Progenitor cell of endocrine pancreas (in vitro differentiated cells): Measurements from ENCODE around the gene FAM222B. TPM values are rescaled to one million over a fixed set of nuclear protein-coding genes. Genes with fewer than 3 reads are reported as not detected.

Source experiments
- DNase-seq: peaks from one replicate; pipeline ENCODE4 v3.0.0; 2021; ENCODE audit warnings: low spot score; ENCODE audit not compliant: unreplicated experiment
- H3K27ac Mint-ChIP-seq: 2 replicates; pipeline ENCODE4 v1.8.0; 2021; ENCODE audit warnings: mild to moderate bottlenecking, moderate library complexity, mixed read lengths
- H3K27me3 Mint-ChIP-seq: 2 replicates; pipeline ENCODE4 v1.8.0; 2021; ENCODE audit warnings: mixed read lengths
- H3K36me3 Mint-ChIP-seq: 2 replicates; pipeline ENCODE4 v1.8.0; 2022; ENCODE audit warnings: mixed read lengths; ENCODE audit not compliant: insufficient read depth
- H3K4me1 Mint-ChIP-seq: 2 replicates; pipeline ENCODE4 v1.8.0; 2021; ENCODE audit warnings: low read depth, mixed read lengths
- H3K4me3 Mint-ChIP-seq: 2 replicates; pipeline ENCODE4 v1.8.0; 2021; ENCODE audit warnings: low read depth, mild to moderate bottlenecking, moderate library complexity, mixed read lengths
- H3K9me3 Mint-ChIP-seq: 2 replicates; pipeline ENCODE4 v1.8.0; 2021; ENCODE audit warnings: low read depth, mixed read lengths
- total RNA-seq: library from RNA; stranded (reverse); gene quantifications from 2 replicates; pipeline ENCODE4 v1.2.1, GENCODE V29; 2021
- TF ChIP-seq, protein P1 (sequence below): fragments of 200-600 bp; sonication (generic); IDR thresholded peaks from one replicate; pipeline ENCODE4 v1.5.0; 2021; ENCODE audit warnings: antibody characterized with exemption, mild to moderate bottlenecking; ENCODE audit not compliant: unreplicated experiment

Gene FAM222B
- total RNA-seq, 1 donor from 2014 or later: 58.7 TPM

- Mint-ChIP-seq H3K36me3 (peaks cover 14% of the 10 kb centered on the region), H3K27ac (peak overlapping the region; percentile 98), H3K4me1 (peaks cover 31% of the 10 kb centered on the region), H3K27me3 (no peaks in the 10 kb centered on the region), H3K4me3 (peak overlapping the region; percentile 89), H3K9me3 (no peaks in the 10 kb centered on the region)
- TF ChIP-seq, protein P1, sequence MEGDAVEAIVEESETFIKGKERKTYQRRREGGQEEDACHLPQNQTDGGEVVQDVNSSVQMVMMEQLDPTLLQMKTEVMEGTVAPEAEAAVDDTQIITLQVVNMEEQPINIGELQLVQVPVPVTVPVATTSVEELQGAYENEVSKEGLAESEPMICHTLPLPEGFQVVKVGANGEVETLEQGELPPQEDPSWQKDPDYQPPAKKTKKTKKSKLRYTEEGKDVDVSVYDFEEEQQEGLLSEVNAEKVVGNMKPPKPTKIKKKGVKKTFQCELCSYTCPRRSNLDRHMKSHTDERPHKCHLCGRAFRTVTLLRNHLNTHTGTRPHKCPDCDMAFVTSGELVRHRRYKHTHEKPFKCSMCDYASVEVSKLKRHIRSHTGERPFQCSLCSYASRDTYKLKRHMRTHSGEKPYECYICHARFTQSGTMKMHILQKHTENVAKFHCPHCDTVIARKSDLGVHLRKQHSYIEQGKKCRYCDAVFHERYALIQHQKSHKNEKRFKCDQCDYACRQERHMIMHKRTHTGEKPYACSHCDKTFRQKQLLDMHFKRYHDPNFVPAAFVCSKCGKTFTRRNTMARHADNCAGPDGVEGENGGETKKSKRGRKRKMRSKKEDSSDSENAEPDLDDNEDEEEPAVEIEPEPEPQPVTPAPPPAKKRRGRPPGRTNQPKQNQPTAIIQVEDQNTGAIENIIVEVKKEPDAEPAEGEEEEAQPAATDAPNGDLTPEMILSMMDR: peak; percentile 98
- peak; percentile 97 for DNase-seq
Measured at GRCh38 chr17:28726627-28727491, 115.7 kb downstream of the FAM222B start.

GRCh38 chr17:28726226-28726626, 116.4 kb downstream of the FAM222B start, which contains the start of gene TLCD1:
TLCD1 (minus strand) TSS chr17:28726233; CDS start chr17:28726097, 136 bp downstream.
- Mint-ChIP-seq H3K36me3 (peaks cover 20% of the 10 kb centered on the region), H3K9me3 (no peaks in the 10 kb centered on the region), H3K27me3 (no peaks in the 10 kb centered on the region), H3K4me1 (peaks cover 37% of the 10 kb centered on the region), H3K4me3 (peak within 1 kb of the TSS; percentile 89), H3K27ac (peak within 1 kb of the TSS; percentile 98)
- TF ChIP-seq, protein P1: no peak
- no peak for DNase-seq

- peaks cover 23% of the 10 kb centered on the region for H3K36me3 Mint-ChIP-seq
- H3K9me3 Mint-ChIP-seq: no peaks in the 10 kb centered on the region
- DNase-seq: peak; percentile 56
- peak overlapping the region; percentile 97 for H3K27ac Mint-ChIP-seq
- no peaks in the 10 kb centered on the region for H3K27me3 Mint-ChIP-seq
- TF ChIP-seq, protein P1: no peak
- peaks cover 41% of the 10 kb centered on the region for H3K4me1 Mint-ChIP-seq
- H3K4me3 Mint-ChIP-seq: peak overlapping the region; percentile 85
Measured at GRCh38 chr17:28725660-28726225, 116.8 kb downstream of the FAM222B start.

DNA sequence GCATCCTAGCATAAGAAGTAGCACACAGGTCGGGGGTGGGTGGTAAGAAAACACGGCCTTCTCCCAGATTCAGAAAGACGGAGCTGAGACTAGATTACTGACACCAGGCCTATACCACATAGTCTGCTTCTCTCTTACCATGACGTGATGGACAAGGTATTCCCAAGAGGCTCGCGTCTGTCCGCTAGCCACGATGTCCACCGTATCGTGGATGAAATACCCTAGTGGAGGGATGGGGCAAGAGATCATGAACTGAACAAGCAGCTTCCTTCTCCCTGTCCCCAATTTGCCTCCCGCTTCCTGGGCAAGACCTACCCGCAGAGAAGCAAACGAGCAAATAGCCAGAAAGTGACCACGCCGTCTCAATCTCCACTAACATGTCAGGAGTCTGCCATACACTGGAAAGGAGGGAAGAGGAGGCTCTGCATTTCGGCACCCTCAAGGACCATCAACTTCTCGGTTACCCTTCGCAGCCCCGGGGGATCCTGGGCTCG, 117.4 kb downstream of the FAM222B start:
- DNase-seq: no peak

More for the DNA sequence above, 117.4 kb downstream of the FAM222B start:
- no peaks in the 10 kb centered on the region for H3K27me3 Mint-ChIP-seq
- no peaks in the 10 kb centered on the region for H3K9me3 Mint-ChIP-seq
- peak overlapping the region; percentile 97 for H3K27ac Mint-ChIP-seq
- peaks cover 27% of the 10 kb centered on the region for H3K36me3 Mint-ChIP-seq
- peak overlapping the region; percentile 85 for H3K4me3 Mint-ChIP-seq
- peaks cover 47% of the 10 kb centered on the region for H3K4me1 Mint-ChIP-seq
- TF ChIP-seq, protein P1: peak; percentile 16
